ENCODE data around the gene TC2N.
"Not testable (repeated sequence)": the region's sequence is repeated elsewhere in the genome, so short reads cannot be mapped to it uniquely, and the experiment has no call there.

TC2N gene

GRCh38 chr14:91830777-91831176 lies 36.6 kb downstream of the TC2N start:
- no peak for DNase-seq

GRCh38 chr14:91829511-91829910 lies 37.8 kb downstream of the TC2N start:
- DNase-seq: no peak

- no peak for DNase-seq
These were observed 39.6 kb downstream of the TC2N start for GRCh38 chr14:91827746-91828145.

- no peak for DNase-seq
These were observed 49.6 kb downstream of the TC2N start for GRCh38 chr14:91817566-91818325.

- no peak for DNase-seq
These were observed 53.0 kb downstream of the TC2N start for GRCh38 chr14:91814317-91814716.

- no peak for DNase-seq
These were observed 56.6 kb downstream of the TC2N start for GRCh38 chr14:91810699-91811098.

- no peak for DNase-seq
These were observed 60.6 kb downstream of the TC2N start for GRCh38 chr14:91806716-91807115.

- DNase-seq: not testable (repeated sequence)
These were observed 61.2 kb downstream of the TC2N start for GRCh38 chr14:91806094-91806493.

GRCh38 chr14:91805659-91806058 lies 61.7 kb downstream of the TC2N start:
- DNase-seq: no peak

GRCh38 chr14:91801358-91801757 lies 66.0 kb downstream of the TC2N start:
- DNase-seq: no peak

GRCh38 chr14:91796617-91797347 lies 70.6 kb downstream of the TC2N start:
- no peak for DNase-seq

- DNase-seq: no peak
These were observed 73.6 kb downstream of the TC2N start for GRCh38 chr14:91793704-91794103.

GRCh38 chr14:91786188-91786587 lies 81.1 kb downstream of the TC2N start:
- no peak for DNase-seq

GRCh38 chr14:91780452-91780851 lies 86.9 kb downstream of the TC2N start:
- DNase-seq: no peak

GRCh38 chr14:91778217-91778616 lies 89.1 kb downstream of the TC2N start:
- DNase-seq: no peak

GRCh38 chr14:91774140-91775096 lies 92.9 kb downstream of the TC2N start:
- DNase-seq: no peak

- peak; percentile 22 for DNase-seq
These were observed 97.2 kb downstream of the TC2N start for GRCh38 chr14:91770185-91770584.

GRCh38 chr14:91755570-91756295 lies 111.6 kb downstream of the TC2N start:
- peak; percentile 87 for DNase-seq

- no peak for DNase-seq
These were observed 112.5 kb downstream of the TC2N start for GRCh38 chr14:91754819-91755218.

- DNase-seq: no peak
These were observed 113.2 kb downstream of the TC2N start for GRCh38 chr14:91754185-91754584.

GRCh38 chr14:91753501-91754128 lies 113.7 kb downstream of the TC2N start:
- DNase-seq: no peak

GRCh38 chr14:91752961-91753360 lies 114.4 kb downstream of the TC2N start:
- DNase-seq: no peak

All from NCI-H226 (cell line).